Stimulated activated CD4-positive, alpha-beta T cell treated with anti-CD3 and anti-CD28 coated beads, TNF-alpha, amount 100 ng/mL, for 48 hours (primary cell): ENCODE results near the gene STN1.

Experiments
- DNase-seq, 3 donors: peaks; one replicate each; pipeline ENCODE4 v3.0.0-alpha.2; 2020; ENCODE audit warnings: low read depth in 3 of 3

Gene STN1

DNA sequence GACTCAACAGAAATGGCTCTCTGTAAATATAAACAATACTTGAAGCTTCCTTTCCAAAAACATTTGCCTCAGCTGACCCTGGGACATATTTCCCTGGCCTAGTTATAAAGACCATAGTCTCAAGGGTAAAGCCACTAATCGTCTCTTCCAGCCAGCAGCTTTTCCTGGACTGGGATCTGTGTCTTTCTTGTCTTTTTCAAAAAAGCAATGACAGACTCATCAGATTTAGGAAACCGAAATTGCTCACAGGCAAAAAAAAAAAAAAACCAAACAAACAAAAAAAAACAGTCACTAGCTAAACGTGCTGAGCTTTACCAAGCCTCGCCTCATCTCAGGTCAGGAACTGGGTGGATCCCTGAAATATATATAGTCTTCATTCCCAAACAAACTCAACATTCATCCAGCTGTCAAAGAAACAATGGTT is 23.5 kb downstream of the STN1 start:
- no peak for DNase-seq

DNA sequence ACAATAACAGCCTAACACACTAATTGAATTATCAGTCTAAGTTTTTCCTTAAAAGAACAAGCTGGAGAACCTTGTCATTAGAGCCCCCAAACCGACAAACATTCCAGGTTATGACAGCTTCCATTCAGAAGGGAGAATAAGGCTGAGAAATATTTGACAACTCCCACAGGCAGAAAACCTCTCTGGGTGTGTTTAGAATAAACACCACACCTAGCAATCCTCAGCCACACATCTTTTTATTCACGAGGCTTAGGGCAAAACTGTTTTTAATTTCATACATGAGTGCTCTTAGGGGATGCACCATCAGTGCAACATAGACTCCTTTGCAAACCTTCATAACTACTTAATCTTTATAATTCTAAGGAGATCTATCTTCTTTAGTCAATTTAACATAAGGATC is 24.2 kb downstream of the STN1 start:
- DNase-seq, result no peak

DNA sequence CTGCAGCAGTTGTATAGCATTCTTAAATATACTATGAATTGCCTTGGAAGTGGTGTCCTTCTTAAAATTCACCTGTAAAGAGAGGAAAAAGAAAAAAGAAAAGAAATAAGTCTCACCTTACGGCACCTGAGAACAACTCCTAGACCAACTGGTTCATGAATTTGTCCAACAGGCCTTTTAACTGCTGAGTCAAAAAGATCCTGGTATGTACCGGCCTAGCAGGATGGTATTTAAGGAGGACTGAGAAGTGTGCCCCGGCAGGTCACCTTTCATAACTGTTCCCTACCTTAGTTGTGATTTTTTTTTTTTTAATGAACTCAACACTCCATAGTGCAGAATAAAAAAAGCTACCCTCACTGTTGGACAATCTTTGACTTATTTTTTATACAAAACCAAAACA is 25.8 kb downstream of the STN1 start:
- DNase-seq, result no peak

DNA sequence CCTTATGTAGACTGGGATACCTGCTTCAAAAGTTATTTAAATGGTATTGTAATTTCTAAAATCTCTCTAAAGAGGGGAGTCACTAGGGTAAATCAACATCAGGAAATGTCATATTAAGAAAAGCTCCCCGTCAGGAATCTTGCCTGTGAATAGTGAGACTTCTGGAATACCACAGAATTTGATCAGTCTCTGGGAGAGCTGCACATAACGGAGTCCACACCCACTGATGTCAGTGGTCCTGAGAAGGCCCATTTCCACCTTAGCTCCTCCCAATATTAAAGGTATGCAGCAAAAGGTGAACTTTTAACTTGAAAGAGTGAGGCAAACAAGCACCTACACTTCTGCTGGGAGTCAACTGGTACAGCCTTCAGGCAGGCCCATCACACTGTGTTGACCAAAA is 27.3 kb downstream of the STN1 start:
- DNase-seq, result no peak

DNA sequence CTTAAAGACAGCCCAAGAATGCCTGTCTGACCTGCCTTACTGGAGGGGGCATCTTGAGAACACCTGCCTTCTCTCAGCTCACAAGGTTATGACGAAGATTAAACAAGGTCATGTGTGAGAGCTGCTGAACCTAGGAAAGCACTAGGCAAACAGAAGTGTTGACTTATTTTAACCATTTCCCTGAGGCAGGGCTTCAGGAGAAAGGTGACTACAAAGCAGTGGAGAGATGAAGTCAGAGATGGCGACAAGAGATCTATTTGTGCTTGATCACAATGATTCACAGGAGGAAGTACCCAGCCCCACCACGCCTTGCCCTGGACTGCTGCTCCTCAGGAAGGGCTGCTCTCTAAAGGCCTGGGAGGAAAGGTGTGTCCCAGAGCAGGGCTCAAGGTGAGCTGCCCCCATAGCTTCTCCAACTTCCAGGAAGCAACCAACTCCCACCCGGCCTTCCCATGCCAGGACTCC is 27.8 kb downstream of the STN1 start:
- peak in 1 of 3 donors; percentile 29 for DNase-seq

DNA sequence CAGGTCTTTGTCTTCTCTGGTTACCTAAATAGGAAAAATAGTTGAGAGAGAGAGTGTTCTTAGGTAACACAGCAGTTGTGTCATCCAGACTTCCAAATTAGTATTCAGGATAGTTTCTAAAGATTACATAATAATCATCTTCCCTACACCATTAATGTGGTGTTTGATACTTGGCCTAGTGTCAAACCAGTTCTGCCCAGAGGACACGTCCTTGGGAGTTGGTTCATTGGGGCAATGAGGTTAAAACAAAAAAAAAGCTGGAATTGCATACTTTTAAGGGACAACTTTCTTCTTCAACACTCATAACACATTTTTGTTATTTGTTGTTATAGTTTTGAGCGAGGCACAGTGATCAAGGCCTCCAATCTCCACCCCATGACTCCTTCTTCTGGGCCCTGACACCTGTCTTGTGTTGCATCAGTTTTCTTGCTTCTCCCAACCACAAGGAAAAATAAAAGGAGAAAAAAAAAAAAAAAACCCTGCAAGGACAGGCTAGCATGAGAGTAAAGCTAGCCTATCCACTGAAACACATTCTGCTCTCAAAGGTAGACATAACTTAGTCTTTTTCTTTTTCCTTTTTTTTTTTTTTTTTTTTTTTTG is 28.8 kb downstream of the STN1 start:
- DNase-seq, result no peak

DNA sequence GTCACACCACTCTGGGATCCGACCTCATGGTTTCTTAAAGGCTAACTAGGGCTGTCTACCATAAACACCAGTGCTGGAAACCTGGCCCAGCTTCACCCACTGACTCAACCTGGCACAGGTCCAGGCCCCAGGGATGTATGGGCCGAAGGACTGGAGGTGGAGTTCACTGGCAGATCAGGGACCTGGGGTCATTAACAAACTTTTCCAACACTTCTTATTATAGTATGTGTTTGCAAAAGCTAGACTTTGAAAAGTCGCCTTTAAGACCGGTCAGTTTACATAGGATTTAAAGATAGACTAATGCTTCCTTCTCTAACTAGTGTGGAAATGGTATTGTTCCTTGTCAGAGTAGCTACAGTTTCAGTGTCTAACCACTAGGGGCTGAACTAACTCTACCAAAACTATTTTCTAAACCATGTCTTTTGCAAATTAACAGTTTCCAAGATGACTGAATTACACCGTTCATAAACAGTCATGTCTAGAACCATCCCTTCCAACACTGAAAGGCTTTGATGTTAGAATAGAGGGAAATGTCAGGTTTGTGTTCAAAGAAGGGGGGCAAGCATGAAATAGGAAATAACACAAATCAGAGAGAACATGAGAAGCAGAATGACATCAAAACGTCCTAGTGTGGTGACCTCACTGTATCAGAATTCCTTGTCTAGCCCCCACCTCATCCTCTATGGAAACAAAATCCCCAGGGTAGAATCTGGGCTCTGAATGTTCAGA is 29.7 kb downstream of the STN1 start:
- DNase-seq, result no peak

DNA sequence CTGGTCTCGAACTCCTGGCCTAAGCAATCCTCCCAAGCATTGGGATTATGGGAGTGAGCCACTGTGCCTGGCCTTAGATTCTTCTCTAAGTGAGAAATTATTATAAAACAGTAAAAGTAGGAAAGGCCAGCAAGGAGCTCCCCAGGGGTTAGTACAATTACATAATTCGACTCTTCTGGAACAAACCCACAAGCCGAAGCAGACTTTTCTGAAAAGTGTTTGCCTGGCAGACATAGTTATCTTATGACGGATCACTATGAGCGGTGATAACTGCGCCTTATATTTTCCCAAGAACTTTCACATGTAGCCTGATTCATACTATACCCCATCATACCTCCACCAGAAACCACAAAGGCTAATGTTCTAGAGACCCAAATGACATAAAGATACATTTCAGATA is 32.4 kb downstream of the STN1 start:
- DNase-seq, result no peak

DNA sequence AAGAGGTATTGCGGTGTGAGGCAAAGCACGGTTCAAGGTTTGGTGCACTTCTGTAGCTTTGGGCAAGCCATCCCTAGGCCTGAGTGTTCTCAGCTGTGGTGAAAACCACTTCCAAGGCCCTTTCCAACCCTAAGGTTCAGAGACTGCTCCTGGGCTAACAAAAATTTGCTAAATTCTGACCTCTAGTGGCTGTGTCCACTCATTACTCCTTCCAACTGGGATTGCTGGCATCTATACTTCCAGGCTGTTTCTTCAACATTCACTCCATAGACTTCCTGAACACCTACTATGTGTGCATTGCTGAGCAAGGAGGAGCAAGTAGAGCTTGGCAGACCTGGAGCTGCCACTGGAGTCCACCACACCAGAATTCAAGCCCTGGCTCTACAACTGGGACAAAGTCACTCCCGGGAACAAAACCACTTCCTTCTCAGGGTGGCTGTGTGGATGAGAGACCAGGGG is 33.3 kb downstream of the STN1 start:
- no peak for DNase-seq

DNA sequence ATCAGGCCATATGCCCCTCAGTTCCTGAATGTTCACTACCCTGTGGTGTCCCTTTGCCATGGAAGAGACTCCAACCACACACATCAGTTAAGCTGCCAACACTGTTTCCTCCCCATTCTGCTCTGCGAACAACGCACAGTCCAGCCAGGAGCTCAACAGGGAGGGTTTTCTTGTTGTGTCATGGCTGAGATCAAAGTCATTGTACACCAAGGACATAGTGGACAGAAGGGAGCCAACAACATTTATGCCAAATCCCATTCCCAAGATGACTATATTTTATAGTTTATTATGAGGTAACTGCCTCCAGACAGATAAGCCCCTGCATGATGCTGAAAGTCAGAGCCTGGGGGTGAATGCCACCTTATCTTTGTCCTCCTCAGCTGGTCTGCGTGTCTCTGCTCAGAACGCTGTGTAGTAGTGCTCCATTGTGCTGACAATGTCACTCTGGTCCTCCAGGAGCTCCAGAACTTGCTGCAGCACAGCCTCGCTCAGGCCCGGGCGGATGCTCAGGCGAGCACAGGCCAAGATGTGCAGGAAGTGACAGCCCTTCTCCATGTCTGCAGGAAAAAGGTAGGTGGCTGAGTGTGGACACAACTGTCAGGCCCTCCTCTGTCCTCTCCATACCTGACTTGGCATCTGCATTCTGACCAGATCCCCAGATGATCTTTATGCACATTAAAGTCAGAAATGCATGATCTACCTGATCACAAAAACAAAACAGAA is 35.5 kb downstream of the STN1 start:
- DNase-seq, result no peak

DNA sequence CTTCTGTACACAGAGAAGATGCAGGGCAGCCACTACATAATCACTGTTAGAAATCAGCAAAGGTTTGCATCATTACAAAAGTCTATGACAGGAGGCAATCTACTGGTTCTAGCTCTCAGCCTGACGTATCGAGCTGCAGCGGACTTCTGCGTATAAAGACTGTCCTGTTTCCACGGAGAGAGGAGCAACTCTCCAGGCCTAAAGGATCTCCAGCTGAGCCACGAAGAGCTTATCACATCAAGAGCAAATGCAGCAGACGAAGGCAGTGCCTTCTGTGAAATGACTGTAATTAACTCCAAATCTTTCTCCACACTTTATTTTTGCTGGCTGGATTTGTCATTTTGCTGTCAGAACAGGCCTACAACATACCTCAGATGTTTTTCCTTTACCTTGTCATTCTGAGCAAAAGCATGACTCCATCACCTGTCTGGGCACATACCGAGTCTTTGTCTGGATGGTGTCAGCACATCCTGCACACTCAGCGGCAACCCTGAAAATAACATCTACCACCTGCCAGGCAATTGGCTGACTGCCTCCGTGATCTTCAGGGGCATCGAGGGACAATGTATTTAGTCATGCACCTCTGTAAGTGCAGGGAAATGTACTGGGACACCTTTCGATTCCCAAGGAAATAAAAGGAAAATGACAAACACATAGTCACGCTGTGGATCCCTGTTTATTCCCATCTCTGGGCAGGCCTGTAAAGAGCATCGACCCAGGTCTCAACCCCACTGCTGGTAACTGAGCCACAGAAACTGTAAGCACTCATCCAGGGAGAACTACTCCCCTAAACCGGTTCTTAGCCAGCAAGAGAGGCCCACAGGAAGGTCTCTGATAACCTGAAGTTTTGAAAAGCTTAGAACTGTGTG is 36.3 kb downstream of the STN1 start:
- DNase-seq, result no peak

DNA sequence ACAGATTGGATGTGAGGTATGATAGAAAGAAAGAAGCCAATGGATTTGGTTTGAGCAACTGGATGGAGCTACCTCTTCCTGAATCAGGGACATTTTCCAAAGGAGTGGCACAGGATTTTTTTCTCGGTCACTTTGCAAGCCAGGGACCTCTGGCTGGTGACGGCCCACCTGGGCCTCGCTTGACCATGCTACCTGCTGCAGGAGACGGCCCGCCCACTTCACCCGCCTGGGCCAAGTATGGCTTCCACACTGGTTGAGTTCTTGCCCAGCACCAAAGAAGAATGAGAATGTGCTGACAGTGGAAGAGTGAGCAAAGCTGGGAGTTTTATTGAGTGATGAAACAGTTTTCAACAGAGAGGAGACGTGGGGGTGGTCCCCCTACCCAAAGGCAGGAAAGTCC is 38.2 kb downstream of the STN1 start:
- no peak for DNase-seq

DNA sequence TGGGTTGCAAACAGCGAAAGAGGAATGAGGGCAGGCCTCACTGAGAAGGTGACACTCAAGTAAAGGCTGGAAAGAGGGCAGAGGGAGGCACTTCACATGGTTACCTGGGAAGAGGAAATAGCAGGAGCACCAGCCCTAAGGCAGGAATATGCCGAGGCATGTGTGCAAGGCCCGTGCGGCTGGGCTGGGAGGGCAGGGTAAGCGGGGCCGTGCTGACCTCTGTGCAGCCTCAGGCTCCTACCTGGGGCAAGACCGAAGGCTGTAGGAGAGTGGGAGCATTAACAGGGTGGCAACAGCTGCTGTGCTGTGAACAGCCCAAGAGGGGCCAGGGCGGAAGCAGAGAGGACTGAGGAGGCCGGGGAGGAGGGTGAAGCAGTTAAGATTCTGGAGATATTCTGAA is 38.6 kb downstream of the STN1 start:
- no peak for DNase-seq

DNA sequence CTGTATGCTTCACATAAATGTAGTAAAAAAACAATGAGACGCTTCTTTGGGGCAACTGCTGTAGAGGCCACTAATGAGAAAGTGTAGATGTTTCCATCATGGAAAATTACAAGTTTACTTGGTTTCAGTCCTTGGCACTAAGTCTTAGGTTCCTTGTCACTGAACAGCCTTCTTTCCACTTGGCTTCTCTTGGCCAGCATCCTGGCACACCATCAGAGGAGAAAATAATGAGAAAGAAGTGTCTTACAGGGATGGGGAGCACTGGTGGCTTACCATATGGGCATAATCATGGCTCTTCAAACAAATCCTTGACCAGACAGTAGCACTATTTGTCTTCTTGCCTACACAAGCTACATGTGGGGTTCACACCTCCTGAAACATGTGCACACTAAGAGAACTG is 40.1 kb downstream of the STN1 start:
- no peak for DNase-seq

DNA sequence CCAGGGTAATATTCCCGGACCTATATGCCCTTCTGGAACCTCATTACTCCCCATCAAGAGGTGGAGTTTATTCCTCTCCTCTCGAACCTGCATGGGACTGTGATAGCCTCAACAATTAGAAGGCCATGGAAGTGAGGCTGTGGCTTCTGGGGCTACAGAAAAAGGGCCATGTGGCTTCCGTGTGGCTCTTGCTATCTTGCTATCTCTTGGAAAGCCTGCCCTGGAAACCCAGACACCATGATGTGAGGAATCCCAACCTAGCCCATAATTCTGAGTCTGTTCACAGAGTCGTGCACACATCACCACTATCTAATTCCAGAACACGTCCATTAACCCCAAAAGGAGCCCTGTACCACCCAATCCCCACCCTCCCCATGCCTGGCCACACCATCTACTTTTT is 41.8 kb downstream of the STN1 start:
- DNase-seq, result no peak

DNA sequence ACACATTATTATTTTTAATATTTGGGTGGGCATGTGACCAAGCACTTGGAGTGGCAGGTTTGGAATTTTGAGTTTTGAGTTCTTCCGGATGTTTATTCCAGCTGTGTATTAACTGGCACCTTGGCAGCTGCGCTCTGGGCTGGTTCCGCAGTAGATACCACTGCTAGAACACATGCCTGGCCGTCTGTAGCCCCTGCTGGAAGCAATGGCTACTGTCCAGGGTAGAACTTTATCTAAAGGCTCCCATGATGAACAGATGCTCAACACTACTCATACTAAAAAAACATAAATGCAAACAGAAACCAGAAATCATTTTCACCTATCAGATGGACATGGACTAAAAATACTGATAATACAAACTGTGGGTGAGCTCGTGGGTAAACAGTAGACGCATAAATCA is 43.3 kb downstream of the STN1 start:
- DNase-seq, result no peak

DNA sequence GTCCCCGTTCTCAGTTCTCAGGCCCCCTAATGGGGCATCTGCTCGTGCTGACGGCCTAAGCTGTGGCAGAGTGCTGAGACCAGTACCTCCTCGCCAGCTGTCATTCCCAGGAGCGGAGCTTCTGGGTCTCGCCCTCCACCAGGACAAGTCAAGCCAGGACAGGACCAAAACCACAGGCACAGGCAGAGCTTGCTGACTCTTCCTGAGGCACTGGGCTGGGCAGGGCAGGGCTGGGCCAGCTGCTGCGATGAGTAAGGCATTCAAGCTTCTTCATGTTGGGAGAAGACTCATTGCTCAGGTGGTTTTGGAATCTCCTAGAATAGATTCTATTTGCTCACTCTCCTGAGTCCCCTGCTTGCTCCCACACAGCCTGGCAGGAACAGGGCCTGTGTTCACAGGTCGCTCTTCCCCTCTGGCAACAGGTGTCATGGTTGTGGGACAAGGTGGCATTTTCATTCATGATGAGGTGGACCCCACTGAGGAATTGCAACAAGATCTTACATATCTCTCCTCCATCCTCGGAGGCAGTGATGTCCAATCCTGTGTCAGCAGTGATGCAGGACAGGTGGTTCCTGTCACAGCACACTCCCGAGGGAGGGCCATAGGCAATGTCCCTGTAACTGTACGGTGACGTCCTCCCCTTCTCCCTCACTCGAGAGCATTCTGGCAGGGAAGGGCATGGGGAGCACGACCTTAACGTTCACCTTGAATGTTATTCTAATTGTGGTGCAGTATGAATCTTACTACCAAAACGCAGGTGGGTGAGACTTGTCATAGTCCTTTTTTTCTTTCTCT is 45.6 kb downstream of the STN1 start:
- DNase-seq, result no peak

DNA sequence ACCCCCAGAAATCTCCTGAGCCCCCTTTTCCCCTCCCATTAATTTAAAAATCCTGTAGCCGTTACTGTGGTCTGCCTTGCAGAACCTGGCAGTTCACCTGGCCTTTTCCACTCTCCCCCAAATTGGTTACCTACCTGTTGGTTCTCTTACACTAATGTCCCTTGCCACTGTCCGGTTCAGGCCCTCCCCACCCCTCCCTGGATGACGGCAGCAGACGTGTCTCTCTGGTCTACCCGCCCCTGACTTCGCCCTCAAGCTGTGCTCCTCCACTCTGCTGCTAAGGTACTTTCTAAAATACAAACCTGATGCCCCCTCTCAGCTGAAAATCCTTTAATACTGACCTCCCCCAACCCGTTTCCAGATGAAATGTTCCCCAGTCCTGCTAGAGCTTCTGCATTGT is 47.0 kb downstream of the STN1 start:
- DNase-seq, result no peak

DNA sequence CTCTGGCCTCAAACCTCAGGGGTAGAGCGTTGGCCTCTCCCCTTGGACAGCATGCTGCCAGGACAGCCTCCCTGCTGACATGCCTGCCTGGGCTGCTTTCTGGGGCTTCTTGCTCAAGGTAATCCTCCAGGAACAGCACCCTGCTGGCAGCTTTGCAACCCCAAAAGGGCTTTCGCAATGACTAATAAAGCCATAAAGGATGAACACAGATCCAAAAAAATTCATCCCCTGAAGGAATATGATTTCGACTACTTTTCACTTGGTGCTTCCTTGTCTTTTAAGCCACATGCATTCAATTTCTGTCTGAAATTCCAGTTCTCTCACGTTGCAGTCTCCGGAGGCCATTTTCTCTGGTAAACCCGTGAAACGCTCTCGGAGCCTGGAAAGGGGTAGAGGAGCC is 47.5 kb downstream of the STN1 start:
- DNase-seq, result no peak

DNA sequence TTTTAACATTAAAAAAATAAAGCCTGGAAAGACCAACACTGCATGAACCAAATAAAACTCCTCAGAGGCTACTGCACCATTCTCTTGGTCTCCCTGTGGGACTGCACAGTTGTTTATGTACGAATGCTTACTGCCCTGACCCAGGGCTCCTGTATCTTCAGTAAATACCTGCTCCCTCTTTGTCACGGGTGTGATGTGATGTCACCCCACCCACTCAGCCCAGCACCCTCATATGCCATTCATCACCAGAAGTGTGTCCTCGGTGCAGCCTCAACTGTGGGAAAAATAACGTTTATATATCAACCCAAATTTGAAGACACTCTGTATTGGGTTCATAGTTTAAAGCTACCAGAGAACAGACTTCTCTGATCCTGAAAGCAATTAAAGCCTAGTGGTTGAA is 48.6 kb downstream of the STN1 start:
- DNase-seq, result no peak

DNA sequence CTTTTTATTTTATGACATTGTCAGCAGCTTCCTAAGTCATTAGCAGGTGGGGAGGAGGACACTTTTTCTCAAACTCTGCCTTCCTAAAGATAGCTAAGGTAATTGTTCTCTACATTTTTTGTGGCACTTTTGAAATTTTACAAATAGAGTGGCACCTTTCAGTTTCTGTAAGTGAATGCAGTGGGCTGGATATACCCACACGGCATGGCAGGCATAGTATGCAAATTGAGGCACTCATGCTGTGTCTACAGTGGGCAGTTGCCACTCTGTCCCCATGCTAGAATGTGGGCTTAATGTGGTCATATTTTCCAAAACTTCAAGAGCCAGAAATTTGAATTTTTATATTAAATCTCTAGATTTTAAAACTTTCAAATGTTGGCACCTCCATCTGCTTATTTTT is 49.8 kb downstream of the STN1 start:
- no peak for DNase-seq
